Adrenal gland (tissue), 5 donors: ENCODE measurements around the gene SSBP2.

Experiments used
- POLR2A ChIP-seq, 2 donors: fragments of 450-650 bp; IDR thresholded peaks; one replicate each; pipeline ENCODE4 v1.6.1; 2017; ENCODE audit warnings: antibody characterized with exemption in 2 of 2, mild to moderate bottlenecking in 2 of 2, moderate library complexity in 1 of 2
- TF ChIP-seq, protein P1 (sequence below), 6 experiments: fragments of 450-650 bp in 4 of 6; fragments of 200-600 bp in 2 of 6; sonication (generic) in 1 of 6; IDR thresholded peaks; 1 replicate in 5 of 6; 2 replicates in 1 of 6; pipeline versions ENCODE4 v1.5.1 to v1.8.0; 2016 to 2021; ENCODE audit warnings: antibody characterized with exemption in 6 of 6, mild to moderate bottlenecking in 2 of 6, moderate library complexity in 1 of 6
- donor health status: DM: no; HTN: no; CAD: no.

DNA sequence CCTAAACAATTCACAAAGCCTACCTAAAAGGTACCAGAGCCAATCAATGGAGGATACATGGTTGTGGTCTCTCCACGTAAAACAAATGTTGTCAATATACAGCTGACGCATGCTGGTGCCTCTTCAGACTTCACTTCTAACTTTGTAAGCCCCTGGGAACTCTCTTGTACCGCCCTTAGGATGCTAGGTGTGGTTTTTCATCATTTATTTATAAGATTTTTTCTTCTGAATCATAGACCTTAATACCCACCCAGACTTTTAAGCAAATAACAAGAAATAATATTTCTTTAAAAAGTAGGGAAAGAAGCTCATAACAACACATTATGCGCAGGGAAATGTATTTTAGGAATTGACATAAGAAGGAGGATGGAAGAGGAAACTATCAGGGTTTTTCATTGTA, 33.0 kb downstream of the SSBP2 start:
- TF ChIP-seq, protein P1, sequence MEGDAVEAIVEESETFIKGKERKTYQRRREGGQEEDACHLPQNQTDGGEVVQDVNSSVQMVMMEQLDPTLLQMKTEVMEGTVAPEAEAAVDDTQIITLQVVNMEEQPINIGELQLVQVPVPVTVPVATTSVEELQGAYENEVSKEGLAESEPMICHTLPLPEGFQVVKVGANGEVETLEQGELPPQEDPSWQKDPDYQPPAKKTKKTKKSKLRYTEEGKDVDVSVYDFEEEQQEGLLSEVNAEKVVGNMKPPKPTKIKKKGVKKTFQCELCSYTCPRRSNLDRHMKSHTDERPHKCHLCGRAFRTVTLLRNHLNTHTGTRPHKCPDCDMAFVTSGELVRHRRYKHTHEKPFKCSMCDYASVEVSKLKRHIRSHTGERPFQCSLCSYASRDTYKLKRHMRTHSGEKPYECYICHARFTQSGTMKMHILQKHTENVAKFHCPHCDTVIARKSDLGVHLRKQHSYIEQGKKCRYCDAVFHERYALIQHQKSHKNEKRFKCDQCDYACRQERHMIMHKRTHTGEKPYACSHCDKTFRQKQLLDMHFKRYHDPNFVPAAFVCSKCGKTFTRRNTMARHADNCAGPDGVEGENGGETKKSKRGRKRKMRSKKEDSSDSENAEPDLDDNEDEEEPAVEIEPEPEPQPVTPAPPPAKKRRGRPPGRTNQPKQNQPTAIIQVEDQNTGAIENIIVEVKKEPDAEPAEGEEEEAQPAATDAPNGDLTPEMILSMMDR (IDR thresholded peaks at IDR 0.05): no peak
- no peak for TF ChIP-seq POLR2A (IDR thresholded peaks at IDR 0.05)
